Measurements from ENCODE around the gene ITGA1.

ITGA1 gene

DNA sequence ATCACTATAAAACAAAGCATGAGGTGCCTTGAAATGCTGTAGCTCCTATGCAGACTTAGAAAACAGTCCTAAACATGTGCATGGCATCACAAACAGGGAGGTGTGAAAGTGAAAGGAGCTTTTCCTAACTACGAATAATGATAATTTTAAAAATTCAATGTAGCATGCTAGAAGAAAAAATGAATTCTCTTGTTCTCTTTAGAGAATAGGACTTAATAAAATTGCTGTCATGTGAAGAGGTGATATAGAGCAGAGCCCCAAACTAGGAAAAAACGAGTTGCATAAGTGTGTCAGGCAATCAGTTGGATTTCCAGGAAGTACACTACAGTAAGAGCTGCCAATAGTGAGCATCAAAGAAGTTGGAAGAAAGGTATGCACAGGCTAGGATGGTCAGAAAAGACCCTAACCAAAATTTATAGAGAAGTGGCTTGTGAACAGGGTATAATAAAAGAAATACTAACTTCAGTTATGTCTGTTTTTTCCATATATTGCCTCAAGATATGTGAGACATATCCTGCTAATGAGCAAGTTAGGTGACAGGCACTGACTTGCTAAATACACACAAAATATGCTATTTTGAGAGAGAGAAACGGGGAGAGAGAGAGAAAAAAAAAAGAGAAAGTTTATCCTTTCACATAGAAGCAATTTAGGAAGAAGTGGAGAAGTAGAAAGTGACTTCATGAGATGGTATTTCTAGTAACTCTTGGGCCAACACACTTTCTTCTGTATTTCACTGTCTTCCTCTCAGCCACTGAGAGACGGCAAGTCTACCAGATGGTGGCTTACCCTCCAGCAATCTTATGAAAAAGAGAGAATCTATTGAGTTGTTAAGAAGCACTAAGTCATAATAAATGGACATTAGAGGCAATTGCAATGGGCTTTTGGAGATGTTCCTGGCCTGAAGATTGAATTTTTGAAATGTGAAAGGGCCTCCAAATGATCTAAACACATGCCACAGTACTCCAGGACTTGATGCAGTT, 219.5 kb downstream of the ITGA1 start:
- DNase-seq: no peak

DNA sequence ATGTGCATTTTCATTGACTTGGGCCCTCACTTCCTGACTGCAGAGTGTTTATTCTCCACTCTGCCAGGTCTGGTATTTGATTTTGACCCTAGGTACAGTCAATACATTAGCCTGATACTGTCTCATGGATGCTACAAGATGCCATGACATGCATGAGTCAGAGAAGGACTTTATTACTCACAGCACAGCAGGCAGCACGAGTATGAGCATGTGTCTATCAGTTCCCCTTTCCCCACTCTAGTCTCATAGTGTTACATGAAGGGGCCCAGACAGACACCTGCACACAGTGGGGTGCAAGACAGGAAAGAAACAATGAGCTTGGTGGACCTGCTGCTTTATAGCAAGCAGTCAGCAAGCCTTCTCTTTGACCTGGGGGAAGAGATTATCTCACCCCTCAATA, 221.0 kb downstream of the ITGA1 start:
- no peak for DNase-seq

Measured in CD4-positive, alpha-beta T cell treated with Interleukin-12 subunit alpha and Interleukin-12 subunit beta, for 1 hour (primary cell).